BE2C (cell line): Measurements from ENCODE around the gene TUBB2B.
"Not testable (repeated sequence)": the region's sequence is repeated elsewhere in the genome, so short reads cannot be mapped to it uniquely, and the experiment has no call there.

Experiments
- DNase-seq: peaks from one replicate; pipeline ENCODE4 v3.0.0-alpha.2; 2020
- H3K27me3 ChIP-seq: fragments of 250-450 bp; sonication (Bioruptor Pico); 2 replicates; pipeline ENCODE4 v1.5.1; 2020; ENCODE audit warnings: mild to moderate bottlenecking
- H3K36me3 ChIP-seq: fragments of 250-450 bp; sonication (Bioruptor Pico); 2 replicates; pipeline ENCODE4 v1.5.1; 2020; ENCODE audit warnings: mild to moderate bottlenecking
- H3K4me1 ChIP-seq: fragments of 250-450 bp; sonication (Bioruptor Pico); 2 replicates; pipeline ENCODE4 v1.5.1; 2020
- H3K4me3 ChIP-seq: 2 replicates; pipeline ENCODE4 v1.5.1; 2011; ENCODE audit warnings: low read depth, low read length
- H3K9me3 ChIP-seq: fragments of 250-450 bp; sonication (Bioruptor Pico); 2 replicates; pipeline ENCODE4 v1.5.1; 2020
- CTCF ChIP-seq: IDR thresholded peaks from 2 replicates; pipeline ENCODE4 v1.5.1; 2012; ENCODE audit warnings: mild to moderate bottlenecking, low read depth, low read length

The TUBB2B gene

GRCh38 chr6:3199382-3199781 lies 28.1 kb downstream of the TUBB2B start:
- Histone ChIP-seq H3K9me3 (no peaks in the 10 kb centered on the region), H3K27me3 (no peaks in the 10 kb centered on the region), H3K4me3 (no peak overlapping the region), H3K36me3 (no peaks in the 10 kb centered on the region), H3K4me1 (no peaks in the 10 kb centered on the region)
- DNase-seq = no peak
- no peak for TF ChIP-seq CTCF

GRCh38 chr6:3197734-3198133 lies 29.7 kb downstream of the TUBB2B start:
- H3K9me3 ChIP-seq, H3K36me3 ChIP-seq, H3K4me1 ChIP-seq, DNase-seq, H3K27me3 ChIP-seq, H3K4me3 ChIP-seq: not testable (repeated sequence)

GRCh38 chr6:3196770-3197169 lies 30.7 kb downstream of the TUBB2B start:
- H3K9me3 ChIP-seq = no peaks in the 10 kb centered on the region
- no peak overlapping the region for H3K4me3 ChIP-seq
- DNase-seq = no peak
- no peak for TF ChIP-seq CTCF
- no peaks in the 10 kb centered on the region; the same call in 1 of the 2 replicates for H3K36me3 ChIP-seq
- no peaks in the 10 kb centered on the region for H3K27me3 ChIP-seq
- H3K4me1 ChIP-seq = no peaks in the 10 kb centered on the region

DNA sequence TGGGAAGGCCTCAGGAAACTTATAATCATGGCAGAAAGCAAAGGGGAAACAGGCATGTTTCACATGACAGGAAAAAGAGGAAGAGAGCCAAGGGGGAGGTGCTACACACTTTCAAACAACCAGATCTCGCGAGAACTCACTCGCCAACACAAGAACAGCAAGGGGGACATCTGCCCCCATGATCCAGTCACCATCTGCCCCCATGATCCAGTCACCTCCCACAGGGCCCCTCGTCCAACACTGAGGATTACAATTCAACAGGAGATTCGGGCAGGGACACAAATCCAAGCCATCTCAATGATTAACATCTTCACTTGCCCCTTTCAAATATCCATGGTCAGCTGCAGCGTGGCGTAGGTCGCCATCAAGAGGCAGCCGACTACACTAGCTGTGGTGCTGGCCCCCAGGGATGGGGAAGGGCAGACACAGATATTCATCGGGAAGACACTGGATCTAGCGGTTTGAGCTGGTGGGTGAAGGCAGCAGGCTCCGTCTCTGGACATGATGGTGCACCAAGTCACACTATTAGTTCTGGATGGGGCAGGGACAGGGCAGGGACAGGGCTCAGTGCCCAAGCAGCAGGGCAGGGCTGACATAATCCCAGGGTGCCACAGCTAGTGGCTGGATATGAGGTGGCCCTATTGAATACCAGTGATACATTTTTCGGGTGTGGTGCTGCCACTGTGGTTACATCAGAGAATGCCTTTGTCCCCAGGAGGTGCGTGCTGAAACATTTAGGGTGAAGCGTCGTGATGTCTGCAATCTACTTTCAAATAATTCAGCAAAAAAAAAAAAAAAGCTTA lies 31.6 kb downstream of the TUBB2B start:
- Histone ChIP-seq H3K4me1 (no peaks in the 10 kb centered on the region), H3K36me3 (peaks cover 3% of the 10 kb centered on the region; the same call in 1 of the 2 replicates), H3K9me3 (no peaks in the 10 kb centered on the region), H3K4me3 (peak overlapping the region; percentile 62), H3K27me3 (no peaks in the 10 kb centered on the region)
- TF ChIP-seq CTCF = peak; percentile 25
- DNase-seq = peak; percentile 92

DNA sequence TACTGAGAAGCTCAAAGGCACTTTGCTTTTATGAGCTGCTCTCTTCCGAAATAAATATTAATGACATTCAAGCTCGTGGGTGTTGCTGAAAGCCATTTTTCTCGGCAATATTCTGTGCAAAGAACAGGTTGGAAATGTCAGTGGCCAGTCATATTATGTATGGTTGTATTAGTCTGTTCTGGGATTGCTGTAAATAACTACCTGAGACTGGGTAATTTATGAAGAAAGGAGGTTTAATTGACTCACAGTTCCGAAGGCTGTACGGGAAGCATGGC lies 32.1 kb downstream of the TUBB2B start:
- Histone ChIP-seq H3K9me3 (no peaks in the 10 kb centered on the region), H3K4me1 (no peaks in the 10 kb centered on the region), H3K4me3 (peak overlapping the region; percentile 62), H3K36me3 (peaks cover 6% of the 10 kb centered on the region), H3K27me3 (no peaks in the 10 kb centered on the region)
- DNase-seq = no peak
- TF ChIP-seq CTCF = no peak

DNA sequence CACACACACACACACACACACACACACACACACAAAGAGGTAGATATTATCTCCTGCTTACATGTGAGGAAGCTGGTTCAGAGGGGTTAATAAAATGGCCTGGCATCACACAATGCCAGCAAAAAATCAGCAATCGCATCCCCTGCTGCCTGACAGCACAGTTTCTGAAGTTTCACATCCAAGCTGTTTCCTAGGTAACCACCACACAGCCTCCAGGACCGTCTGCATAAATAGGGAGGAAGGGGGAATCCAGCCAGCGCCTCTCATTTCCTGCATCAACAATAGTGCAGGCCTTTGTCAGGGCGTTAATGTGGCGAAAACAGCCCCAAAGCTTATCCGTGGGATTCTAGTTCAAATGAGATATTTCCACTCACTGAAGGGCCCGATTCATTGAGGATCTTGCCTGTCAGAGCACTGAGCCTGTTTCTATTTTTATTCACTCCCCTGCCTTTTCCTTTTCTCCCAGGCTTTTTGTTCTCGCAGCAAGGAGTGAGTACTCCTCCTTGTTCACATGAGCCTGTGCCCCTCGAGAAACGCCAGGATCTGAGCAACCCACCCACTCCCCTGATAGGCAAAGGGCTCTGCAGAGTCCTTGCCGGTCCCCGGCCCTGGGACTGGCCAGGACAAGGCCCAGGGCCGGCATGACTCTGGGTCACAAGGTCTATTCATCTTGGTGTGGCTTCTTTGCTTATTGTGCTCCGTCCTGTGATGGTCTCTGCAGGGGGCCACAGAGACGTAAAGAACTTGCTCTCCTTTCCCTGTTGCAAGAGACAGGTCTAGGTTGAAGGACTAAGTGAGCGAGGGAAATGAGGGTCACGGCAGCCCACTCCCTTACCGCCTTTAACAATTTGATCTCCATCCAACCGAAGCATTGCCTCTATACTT lies 32.7 kb downstream of the TUBB2B start:
- H3K4me3 ChIP-seq = peak overlapping the region; percentile 62
- peaks cover 12% of the 10 kb centered on the region for H3K36me3 ChIP-seq
- no peak for TF ChIP-seq CTCF
- DNase-seq = peak; percentile 45
- H3K4me1 ChIP-seq = no peaks in the 10 kb centered on the region
- H3K27me3 ChIP-seq = no peaks in the 10 kb centered on the region
- no peaks in the 10 kb centered on the region for H3K9me3 ChIP-seq
